Right lobe of liver (tissue), 6 donors: ENCODE measurements around the gene MAGEA8. TPM values are rescaled to one million over a fixed set of nuclear protein-coding genes. Genes with fewer than 3 reads are reported as not detected.
A peak's percentile ranks its signal among the peaks of the same experiment; 100 is the strongest.
"Not testable (repeated sequence)": the region's sequence is repeated elsewhere in the genome, so short reads cannot be mapped to it uniquely, and the experiment has no call there.

Source experiments
- ATAC-seq, 4 donors: fragments of 200-7000 bp; cut with Tn5 transposase; one replicate each; pipeline ENCODE4 v1.9.1; 2020; ENCODE audit warnings: mild to moderate bottlenecking in 4 of 4, moderate library complexity in 4 of 4
- DNase-seq, 3 donors: peaks; one replicate each; pipeline ENCODE4 v3.0.0-alpha.2; 2020
- H3K27ac ChIP-seq, 3 donors: fragments of 200-600 bp; one replicate each; pipeline ENCODE4 v1.8.0; 2022
- H3K27me3 ChIP-seq, 2 donors: fragments of 200-600 bp; one replicate each; pipeline ENCODE4 v1.8.0; 2022
- H3K36me3 ChIP-seq, 4 donors: fragments of 200-600 bp; sonication (generic) in 1 of 4; one replicate each; pipeline versions ENCODE4 v1.5.1 to v1.8.0; 2017 to 2022; ENCODE audit warnings: control low read depth in 1 of 4
- H3K4me1 ChIP-seq, 4 donors: fragments of 200-600 bp; sonication (generic) in 1 of 4; one replicate each; pipeline versions ENCODE4 v1.5.1 to v1.8.0; 2017 to 2022; ENCODE audit warnings: control low read depth in 1 of 4
- H3K4me3 ChIP-seq, 3 donors: fragments of 200-600 bp; one replicate each; pipeline ENCODE4 v1.8.0; 2022
- H3K9me3 ChIP-seq, 4 donors: fragments of 200-600 bp; sonication (generic) in 1 of 4; one replicate each; pipeline versions ENCODE4 v1.5.1 to v1.8.0; 2017 to 2022; ENCODE audit warnings: control low read depth in 1 of 4
- CTCF ChIP-seq, 4 donors: fragments of 200-600 bp in 3 of 4; fragments of 450-650 bp in 1 of 4; IDR thresholded peaks; one replicate each; pipeline versions ENCODE4 v1.5.1 to v1.8.0; 2016 to 2022; ENCODE audit warnings: antibody characterized with exemption in 4 of 4, mild to moderate bottlenecking in 2 of 4
- POLR2A ChIP-seq: fragments of 450-650 bp; IDR thresholded peaks from one replicate; pipeline ENCODE4 v1.6.1; 2017; ENCODE audit warnings: antibody characterized with exemption, mild to moderate bottlenecking
- WGBS: methylation state at CpG from one replicate; pipeline ENCODE4 v1.1.6; 2018; ENCODE audit warnings: low coverage, low lambda C conversion rate; ENCODE audit not compliant: insufficient coverage; ENCODE audit errors: missing lambda C conversion rate; 5-methylcytosine and 5-hydroxymethylcytosine counted together
- intact Hi-C, 2 donors: fragments of 100-400 bp; cut with DNase I; formaldehyde crosslinking; loops; one replicate each; pipeline versions ENCODE4 v1.11.2 to v1.14.1; 2022
- long read RNA-seq: library from polyadenylated mRNA; unstranded; transcript quantifications from one replicate; pipeline ENCODE4 v2.0.0, GENCODE V29; 2019
- total RNA-seq, 6 experiments: library from RNA; depleted of rRNA in 2 of 6; stranded (reverse); fragments of >200 nt in 2 of 6; fragmentation: NEBNext Ultra II Directional in 3 of 6; extraction: Animal tissue kit (Norgen Biotek cat#: 25700) in 3 of 6; gene quantifications; one replicate each; pipeline versions ENCODE4 v1.1.0 to v1.2.4, GENCODE V29; 2016 to 2023
- donor health status: DM: no; HTN: yes; CAD: no.
- donor health status: DM: no; HTN: no; CAD: no.
- donor health status: DM: no; HTN: no; CAD: no.
- donor health status: DM: no; HTN: yes; CAD: no.
- donor health status: DM: no; HTN: yes; CAD: no.

MAGEA8 gene
- not detected for total RNA-seq
- long read RNA-seq: 0 reads

GRCh38 chrX:149881081-149881711, at the start of gene MAGEA8:
TSS of gene MAGEA8 (plus strand) at chrX:149881183. CDS start at chrX:149884273, 3,090 bp downstream.
- intact Hi-C loops: no loop called here
- 89% methylated on average over 20 of the region's 33 CpGs for WGBS
- ATAC-seq: no peak
- no peaks in the 10 kb centered on the region for H3K27me3 ChIP-seq
- H3K27ac ChIP-seq: no peak within 1 kb of the TSS
- no peaks in the 10 kb centered on the region for H3K9me3 ChIP-seq
- no peaks in the 10 kb centered on the region for H3K36me3 ChIP-seq
- no peak within 1 kb of the TSS for H3K4me3 ChIP-seq
- TF ChIP-seq POLR2A: no peak
- peak in 1 of 4 donors; percentile 5 for TF ChIP-seq CTCF (IDR thresholded peaks at IDR 0.05)
- DNase-seq: no peak
- H3K4me1 ChIP-seq: no peaks in the 10 kb centered on the region

- Histone ChIP-seq H3K4me3 (no peak overlapping the region), H3K4me1 (no peaks in the 10 kb centered on the region), H3K27ac (no peak overlapping the region), H3K27me3 (no peaks in the 10 kb centered on the region), H3K9me3 (no peaks in the 10 kb centered on the region), H3K36me3 (no peaks in the 10 kb centered on the region)
- TF ChIP-seq CTCF (IDR thresholded peaks at IDR 0.05): no peak
- DNase-seq (no peak), ATAC-seq (no peak)
- WGBS: 25% methylated on average over 1 of the region's 2 CpGs
- intact Hi-C loops: no loop called here
These were observed 49.5 kb upstream of the MAGEA8 start for GRCh38 chrX:149831473-149831872.

GRCh38 chrX:149836728-149837127, 44.3 kb upstream of the MAGEA8 start:
- H3K9me3 ChIP-seq, H3K4me3 ChIP-seq, H3K27ac ChIP-seq, H3K27me3 ChIP-seq, H3K36me3 ChIP-seq, ATAC-seq, intact Hi-C loops, H3K4me1 ChIP-seq, DNase-seq: not testable (repeated sequence)
- 44% methylated on average over 5 of the region's 5 CpGs for WGBS

GRCh38 chrX:149837167-149837566, 43.8 kb upstream of the MAGEA8 start:
- Histone ChIP-seq H3K4me1 (no peaks in the 10 kb centered on the region), H3K4me3 (no peak overlapping the region), H3K27me3 (no peaks in the 10 kb centered on the region), H3K27ac (no peak overlapping the region), H3K9me3 (no peaks in the 10 kb centered on the region), H3K36me3 (no peaks in the 10 kb centered on the region)
- DNase-seq: no peak
- intact Hi-C loops: no loop called here
- TF ChIP-seq CTCF (IDR thresholded peaks at IDR 0.05) (no peak), POLR2A (no peak)
- ATAC-seq: no peak

GRCh38 chrX:149837639-149838038, 43.3 kb upstream of the MAGEA8 start:
- DNase-seq (no peak), ATAC-seq (no peak)
- TF ChIP-seq POLR2A (no peak), CTCF (IDR thresholded peaks at IDR 0.05) (no peak)
- no peaks in the 10 kb centered on the region for H3K9me3 ChIP-seq
- intact Hi-C loops: no loop called here
- H3K4me3 ChIP-seq: no peak overlapping the region
- H3K27ac ChIP-seq: no peak overlapping the region
- no peaks in the 10 kb centered on the region for H3K4me1 ChIP-seq
- no peaks in the 10 kb centered on the region for H3K27me3 ChIP-seq
- H3K36me3 ChIP-seq: no peaks in the 10 kb centered on the region
